H9 (cell line): ENCODE data around the gene TMEM108. TPM values are rescaled to one million over a fixed set of nuclear protein-coding genes. Genes with fewer than 3 reads are reported as not detected.

Source experiments
- DNase-seq: peaks from one replicate; pipeline ENCODE4 v3.0.0-alpha.2; 2017
- H2AFZ ChIP-seq: one replicate; pipeline ENCODE4 v1.6.1; 2013; ENCODE audit warnings: mild to moderate bottlenecking, low read length, control low read depth, moderate library complexity
- H2AK5ac ChIP-seq: 2 replicates; pipeline ENCODE4 v1.6.1; 2013; ENCODE audit warnings: low read length, control low read depth, mixed read lengths; ENCODE audit not compliant: insufficient read length
- H2BK120ac ChIP-seq: one replicate; pipeline ENCODE4 v1.6.1; 2013; ENCODE audit warnings: low read depth, mild to moderate bottlenecking, low read length, control low read depth, inconsistent platforms; ENCODE audit not compliant: poor library complexity, severe bottlenecking
- H2BK12ac ChIP-seq: 2 replicates; pipeline ENCODE4 v1.6.1; 2013; ENCODE audit warnings: low read length, control low read depth, mixed read lengths, low read depth; ENCODE audit not compliant: insufficient read length
- H2BK15ac ChIP-seq: 2 replicates; pipeline ENCODE4 v1.6.1; 2013; ENCODE audit warnings: low read depth, low read length, control low read depth
- H2BK20ac ChIP-seq: one replicate; pipeline ENCODE4 v1.6.1; 2013; ENCODE audit warnings: low read depth, mild to moderate bottlenecking, low read length, control low read depth, inconsistent platforms; ENCODE audit not compliant: poor library complexity, severe bottlenecking
- H2BK5ac ChIP-seq: 2 replicates; pipeline ENCODE4 v1.6.1; 2013; ENCODE audit warnings: low read length, control low read depth, mixed read lengths; ENCODE audit not compliant: insufficient read length
- H3K14ac ChIP-seq: 2 replicates; pipeline ENCODE4 v1.6.1; 2013; ENCODE audit warnings: low read length, control low read depth; ENCODE audit not compliant: insufficient read depth
- H3K18ac ChIP-seq: 2 replicates; pipeline ENCODE4 v1.6.1; 2013; ENCODE audit warnings: low read depth, mild to moderate bottlenecking, mixed read lengths, low read length, control low read depth; ENCODE audit not compliant: insufficient read length
- H3K23ac ChIP-seq: 2 replicates; pipeline ENCODE4 v1.6.1; 2013; ENCODE audit warnings: low read length, control low read depth, mixed read lengths, low read depth; ENCODE audit not compliant: insufficient read length
- H3K23me2 ChIP-seq: 2 replicates; pipeline ENCODE4 v1.6.1; 2013; ENCODE audit warnings: low read depth, mild to moderate bottlenecking, mixed read lengths, low read length, control low read depth; ENCODE audit not compliant: insufficient read length, poor library complexity, severe bottlenecking
- H3K27ac ChIP-seq: 2 replicates; pipeline ENCODE4 v1.5.1; 2013; ENCODE audit warnings: low read length, control low read depth, mixed read lengths, low read depth; ENCODE audit not compliant: insufficient read length
- H3K27me3 ChIP-seq: 2 replicates; pipeline ENCODE4 v1.6.1; 2013; ENCODE audit warnings: low read length, control low read depth, inconsistent platforms; ENCODE audit not compliant: insufficient read depth
- H3K4ac ChIP-seq: 2 replicates; pipeline ENCODE4 v1.6.1; 2013; ENCODE audit warnings: low read depth, mild to moderate bottlenecking, control low read depth, inconsistent platforms, low read length, moderate library complexity
- H3K4me1 ChIP-seq: 2 replicates; pipeline ENCODE4 v1.6.1; 2013; ENCODE audit warnings: low read length, control low read depth, inconsistent platforms; ENCODE audit not compliant: insufficient read depth
- H3K4me2 ChIP-seq: 2 replicates; pipeline ENCODE4 v1.6.1; 2013; ENCODE audit warnings: low read length, control low read depth, mixed read lengths; ENCODE audit not compliant: insufficient read length, insufficient read depth
- H3K56ac ChIP-seq: 2 replicates; pipeline ENCODE4 v1.6.1; 2013; ENCODE audit warnings: low read depth, mild to moderate bottlenecking, mixed read lengths, low read length, control low read depth; ENCODE audit not compliant: insufficient read length
- H3K79me1 ChIP-seq: 2 replicates; pipeline ENCODE4 v1.6.1; 2013; ENCODE audit warnings: low read depth, mild to moderate bottlenecking, moderate library complexity, low read length, control low read depth, inconsistent platforms; ENCODE audit not compliant: insufficient read depth, poor library complexity, severe bottlenecking
- H3K79me2 ChIP-seq: 2 replicates; pipeline ENCODE4 v1.6.1; 2013; ENCODE audit warnings: low read length, control low read depth, inconsistent platforms; ENCODE audit not compliant: insufficient read depth
- H3K9ac ChIP-seq: 2 replicates; pipeline ENCODE4 v1.6.1; 2013; ENCODE audit warnings: low read length, control low read depth, mixed read lengths; ENCODE audit not compliant: insufficient read length; ENCODE audit errors: extremely low read depth
- H3K9me3 ChIP-seq: one replicate; pipeline ENCODE4 v1.6.1; 2013; ENCODE audit warnings: low read depth, low read length, inconsistent platforms; ENCODE audit not compliant: control insufficient read depth
- H3T11ph ChIP-seq: one replicate; pipeline ENCODE4 v1.6.1; 2013; ENCODE audit warnings: mild to moderate bottlenecking, low read length, control low read depth, inconsistent platforms
- H4K20me1 ChIP-seq: one replicate; pipeline ENCODE4 v1.6.1; 2013; ENCODE audit not compliant: control insufficient read depth, insufficient read length, insufficient read depth
- H4K5ac ChIP-seq: 2 replicates; pipeline ENCODE4 v1.6.1; 2013; ENCODE audit warnings: low read depth, mild to moderate bottlenecking, mixed read lengths, low read length, control low read depth; ENCODE audit not compliant: insufficient read length
- H4K8ac ChIP-seq: replicated peaks from 2 replicates; pipeline ENCODE4 v1.6.1; 2013; ENCODE audit warnings: low read length, control low read depth, mixed read lengths, low read depth; ENCODE audit not compliant: insufficient read length
- H4K91ac ChIP-seq: 2 replicates; pipeline ENCODE4 v1.6.1; 2013; ENCODE audit warnings: low read depth, mild to moderate bottlenecking, moderate library complexity, mixed read lengths, low read length, control low read depth; ENCODE audit not compliant: insufficient read length
- H3K27ac Mint-ChIP-seq, 3 experiments: 2 replicates in 2 of 3; 3 replicates in 1 of 3; pipeline ENCODE4 v1.8.0; 2020 to 2021; ENCODE audit warnings: mixed read lengths in 3 of 3, mild to moderate bottlenecking in 1 of 3, moderate library complexity in 1 of 3
- H3K27me3 Mint-ChIP-seq: 2 replicates; pipeline ENCODE4 v1.8.0; 2021; ENCODE audit warnings: low read depth, mild to moderate bottlenecking, moderate library complexity, mixed read lengths
- H3K36me3 Mint-ChIP-seq, 3 experiments: 2 replicates in 2 of 3; 3 replicates in 1 of 3; pipeline ENCODE4 v1.8.0; 2020 to 2021; ENCODE audit warnings: low read depth in 3 of 3, mixed read lengths in 3 of 3; ENCODE audit not compliant: insufficient read depth in 1 of 3
- H3K4me1 Mint-ChIP-seq, 2 experiments: 2 replicates each; pipeline ENCODE4 v1.8.0; 2020; ENCODE audit warnings: mixed read lengths in 2 of 2
- H3K4me3 Mint-ChIP-seq, 2 experiments: 2 replicates in 1 of 2; 3 replicates in 1 of 2; pipeline ENCODE4 v1.8.0; 2020 to 2021; ENCODE audit warnings: mild to moderate bottlenecking in 2 of 2, mixed read lengths in 2 of 2, moderate library complexity in 1 of 2
- H3K9me3 Mint-ChIP-seq, 2 experiments: 2 replicates in 1 of 2; 3 replicates in 1 of 2; pipeline ENCODE4 v1.8.0; 2020; ENCODE audit warnings: mild to moderate bottlenecking in 2 of 2, mixed read lengths in 2 of 2, moderate library complexity in 1 of 2
- WGBS: extraction: QIAGEN DNeasy Blood & Tissue Kit; methylation state at CpG from one replicate; pipeline ENCODE4 v1.1.7; 2013; ENCODE audit warnings: missing lambda C conversion rate, low lambda C conversion rate, mixed read lengths; ENCODE audit not compliant: insufficient read length; ENCODE audit errors: extremely low coverage; 5-methylcytosine and 5-hydroxymethylcytosine counted together
- total RNA-seq: library from RNA; stranded (reverse); gene quantifications from 2 replicates; pipeline ENCODE4 v1.2.1, GENCODE V29; 2021
- TF ChIP-seq, protein P1 (sequence below): fragments of 200-600 bp; sonication (generic); conservative IDR thresholded peaks from 3 replicates; pipeline ENCODE4 v1.8.0; 2021; ENCODE audit warnings: antibody characterized with exemption, mild to moderate bottlenecking

The TMEM108 gene
- total RNA-seq, 1 experiment from 2014 or later = 5.0 TPM

DNA sequence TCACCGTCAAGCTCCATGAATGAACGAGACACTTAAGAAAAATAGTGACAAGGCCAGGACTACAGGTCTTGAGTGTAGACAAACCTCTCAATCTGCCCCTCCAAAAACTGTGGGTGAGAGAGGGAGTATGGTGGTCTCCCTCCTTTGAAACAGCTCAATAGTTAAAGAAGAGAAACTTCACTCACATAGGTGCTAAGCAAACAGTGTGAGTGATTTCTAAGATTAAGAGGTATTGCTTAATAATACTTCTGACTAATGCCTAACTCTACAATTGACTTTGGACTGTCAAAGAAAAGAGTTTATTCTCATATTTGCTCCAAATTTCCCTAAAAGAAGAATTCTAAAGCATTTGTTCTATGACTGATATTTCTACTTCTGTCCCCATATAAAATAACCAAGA lies 17.0 kb upstream of the TMEM108 start:
- H3K9me3 Mint-ChIP-seq = no peaks in the 10 kb centered on the region
- Histone ChIP-seq H3K27me3 (no peaks in the 10 kb centered on the region), H4K8ac (no peak overlapping the region), H3K23me2 (no peaks in the 10 kb centered on the region), H4K91ac (no peak overlapping the region), H3K79me1 (no peaks in the 10 kb centered on the region), H3K4ac (no peak overlapping the region), H3K56ac (no peak overlapping the region), H3K27ac (no peak overlapping the region), H2BK20ac (no peak overlapping the region), H3K14ac (no peak overlapping the region), H2BK120ac (no peak overlapping the region), H4K20me1 (no peaks in the 10 kb centered on the region), H2BK15ac (no peak overlapping the region), H2BK12ac (no peak overlapping the region), H3K79me2 (no peaks in the 10 kb centered on the region), H3K4me1 (no peaks in the 10 kb centered on the region), H2BK5ac (no peak overlapping the region), H3K9me3 (no peaks in the 10 kb centered on the region), H2AK5ac (no peak overlapping the region), H3K23ac (no peak overlapping the region), H3K18ac (no peak overlapping the region), H3K9ac (no peak overlapping the region), H3T11ph (no peak overlapping the region), H3K4me2 (no peak overlapping the region), H4K5ac (no peak overlapping the region), H2AFZ (no peak overlapping the region)
- TF ChIP-seq, protein P1, sequence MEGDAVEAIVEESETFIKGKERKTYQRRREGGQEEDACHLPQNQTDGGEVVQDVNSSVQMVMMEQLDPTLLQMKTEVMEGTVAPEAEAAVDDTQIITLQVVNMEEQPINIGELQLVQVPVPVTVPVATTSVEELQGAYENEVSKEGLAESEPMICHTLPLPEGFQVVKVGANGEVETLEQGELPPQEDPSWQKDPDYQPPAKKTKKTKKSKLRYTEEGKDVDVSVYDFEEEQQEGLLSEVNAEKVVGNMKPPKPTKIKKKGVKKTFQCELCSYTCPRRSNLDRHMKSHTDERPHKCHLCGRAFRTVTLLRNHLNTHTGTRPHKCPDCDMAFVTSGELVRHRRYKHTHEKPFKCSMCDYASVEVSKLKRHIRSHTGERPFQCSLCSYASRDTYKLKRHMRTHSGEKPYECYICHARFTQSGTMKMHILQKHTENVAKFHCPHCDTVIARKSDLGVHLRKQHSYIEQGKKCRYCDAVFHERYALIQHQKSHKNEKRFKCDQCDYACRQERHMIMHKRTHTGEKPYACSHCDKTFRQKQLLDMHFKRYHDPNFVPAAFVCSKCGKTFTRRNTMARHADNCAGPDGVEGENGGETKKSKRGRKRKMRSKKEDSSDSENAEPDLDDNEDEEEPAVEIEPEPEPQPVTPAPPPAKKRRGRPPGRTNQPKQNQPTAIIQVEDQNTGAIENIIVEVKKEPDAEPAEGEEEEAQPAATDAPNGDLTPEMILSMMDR = no peak
- H3K27ac Mint-ChIP-seq = no peak overlapping the region; a peak in 1 of 7 replicates
- no peaks in the 10 kb centered on the region; a peak in 1 of 7 replicates for H3K36me3 Mint-ChIP-seq
- WGBS = no CpG with 5 or more reads among the region's 2 CpGs
- DNase-seq = no peak
- H3K27me3 Mint-ChIP-seq = no peaks in the 10 kb centered on the region; the same call in 1 of the 2 replicates
- H3K4me3 Mint-ChIP-seq = no peak overlapping the region
- H3K4me1 Mint-ChIP-seq = no peaks in the 10 kb centered on the region
